ENCODE data around the gene HSF2. TPM values are rescaled to one million over a fixed set of nuclear protein-coding genes. Genes with fewer than 3 reads are reported as not detected.

Gene HSF2
- total and polyA plus RNA-seq, 2 donors (not counting 1 experiment from before 2014, with no cell fraction given), result 10.6 to 10.8 TPM

- peaks cover 3% of the 10 kb centered on the region for H3K9me3 Mint-ChIP-seq (ENCODE audit: insufficient read depth)
- DNase-seq (no peak), ATAC-seq (ENCODE audit: low read depth) (no peak)
- Histone ChIP-seq H2AFZ (ENCODE audit: insufficient read depth, low read depth, low read length, poor library complexity, severe bottlenecking) (no peak overlapping the region), H3K79me2 (ENCODE audit: control insufficient read depth, insufficient read depth, low read length) (no peaks in the 10 kb centered on the region), H3K9me3 (ENCODE audit: control extremely low read depth in 1 of 3, control insufficient read depth in 2 of 3, insufficient read depth in 1 of 3, low read length in 2 of 3) (peaks cover 0 to 5% (median 0%) of the 10 kb centered on the region in 3 donors), H3K4me1 (ENCODE audit: control insufficient read depth in 2 of 2, insufficient read depth in 2 of 2, low read length in 2 of 2) (no peaks in the 10 kb centered on the region), H3K27ac (ENCODE audit: low read length in 2 of 2) (no peak overlapping the region), H4K20me1 (ENCODE audit: control insufficient read depth, insufficient read depth, low read length, poor library complexity, severe bottlenecking) (no peaks in the 10 kb centered on the region), H3K4me3 (ENCODE audit: control extremely low read depth in 1 of 5, extremely low read depth in 1 of 5, insufficient read depth in 1 of 5, low read depth in 2 of 5, low read length in 4 of 5) (no peak overlapping the region), H3K9ac (ENCODE audit: low read length) (no peak overlapping the region), H3K4me2 (replicated peaks; ENCODE audit: low read depth, low read length, poor library complexity, severe bottlenecking) (no peak overlapping the region), H3K36me3 (replicated peaks in 1 of 2; ENCODE audit: control extremely low read depth in 1 of 2, control insufficient read depth in 1 of 2, extremely low read depth in 1 of 2, insufficient read depth in 2 of 2, low read length in 1 of 2) (no peaks in the 10 kb centered on the region), H3K27me3 (replicated peaks in 1 of 4; ENCODE audit: control extremely low read depth in 1 of 4, control insufficient read depth in 3 of 4, insufficient read depth in 4 of 4, low read length in 3 of 4) (no peaks in the 10 kb centered on the region)
- no peak overlapping the region for H3K4me3 Mint-ChIP-seq
- 80% methylated on average over 6 of the region's 8 CpGs for WGBS (ENCODE audit: insufficient coverage)
- H3K27me3 Mint-ChIP-seq, result no peaks in the 10 kb centered on the region
- TF ChIP-seq CTCF (IDR thresholded peaks at IDR 0.05) (no peak), EZH2 (IDR thresholded peaks at IDR 0.05; ENCODE audit: borderline replicate concordance, insufficient read depth, low read depth, low read length, poor library complexity, severe bottlenecking) (no peak)
- ChIA-PET POLR2A (no interaction called here), CTCF (no interaction called here)
- intact Hi-C loops (cut with micrococcal nuclease), result no loop called here
- H3K27ac Mint-ChIP-seq, result no peak overlapping the region
- H3K4me1 Mint-ChIP-seq, result no peaks in the 10 kb centered on the region
Observed at GRCh38 chr6:122365775-122366403, 33.6 kb upstream of the HSF2 start.

GRCh38 chr6:122367171-122367570 is 32.3 kb upstream of the HSF2 start:
- peaks cover 3% of the 10 kb centered on the region for H3K9me3 Mint-ChIP-seq (ENCODE audit: insufficient read depth)
- H3K27me3 Mint-ChIP-seq, result peaks cover 8% of the 10 kb centered on the region
- POLR2A ChIA-PET, result no interaction called here
- WGBS (ENCODE audit: insufficient coverage), result no CpG with 5 or more reads among the region's 1 CpG
- CTCF ChIA-PET, result interaction anchor here (0.8 kb wide), 1 partner anchor 163 kb away, joined by 3 read pairs; no protein-coding TSS in a partner anchor
- no peaks in the 10 kb centered on the region for H3K79me2 ChIP-seq (ENCODE audit: control insufficient read depth, insufficient read depth, low read length)
- ATAC-seq (ENCODE audit: low read depth), result no peak
- H3K4me3 Mint-ChIP-seq, result no peak overlapping the region
- no peaks in the 10 kb centered on the region for H3K4me1 ChIP-seq (ENCODE audit: control insufficient read depth in 2 of 2, insufficient read depth in 2 of 2, low read length in 2 of 2)
- DNase-seq, result no peak
- no peak overlapping the region for H3K27ac Mint-ChIP-seq
- no peaks in the 10 kb centered on the region for H3K27me3 ChIP-seq (replicated peaks in 1 of 4; ENCODE audit: control extremely low read depth in 1 of 4, control insufficient read depth in 3 of 4, insufficient read depth in 4 of 4, low read length in 3 of 4)
- intact Hi-C loops (cut with micrococcal nuclease), result no loop called here
- no peak overlapping the region for H2AFZ ChIP-seq (ENCODE audit: insufficient read depth, low read depth, low read length, poor library complexity, severe bottlenecking)
- H4K20me1 ChIP-seq (ENCODE audit: control insufficient read depth, insufficient read depth, low read length, poor library complexity, severe bottlenecking), result no peaks in the 10 kb centered on the region
- H3K4me3 ChIP-seq (ENCODE audit: control extremely low read depth in 1 of 5, extremely low read depth in 1 of 5, insufficient read depth in 1 of 5, low read depth in 2 of 5, low read length in 4 of 5), result no peak overlapping the region
- no peaks in the 10 kb centered on the region for H3K36me3 ChIP-seq (replicated peaks in 1 of 2; ENCODE audit: control extremely low read depth in 1 of 2, control insufficient read depth in 1 of 2, extremely low read depth in 1 of 2, insufficient read depth in 2 of 2, low read length in 1 of 2)
- TF ChIP-seq CTCF (IDR thresholded peaks at IDR 0.05), result no peak
- no peak for TF ChIP-seq EZH2 (IDR thresholded peaks at IDR 0.05; ENCODE audit: borderline replicate concordance, insufficient read depth, low read depth, low read length, poor library complexity, severe bottlenecking)
- no peak overlapping the region for H3K4me2 ChIP-seq (replicated peaks; ENCODE audit: low read depth, low read length, poor library complexity, severe bottlenecking)
- H3K4me1 Mint-ChIP-seq, result no peaks in the 10 kb centered on the region
- H3K27ac ChIP-seq (ENCODE audit: low read length in 2 of 2), result no peak overlapping the region
- H3K9me3 ChIP-seq (ENCODE audit: control extremely low read depth in 1 of 3, control insufficient read depth in 2 of 3, insufficient read depth in 1 of 3, low read length in 2 of 3), result peaks cover 0 to 5% (median 0%) of the 10 kb centered on the region in 3 donors
- no peak overlapping the region for H3K9ac ChIP-seq (ENCODE audit: low read length)

Data from B cell (primary cell).